SK-N-SH (cell line): ENCODE data around the gene RP9. TPM values are rescaled to one million over a fixed set of nuclear protein-coding genes. Genes with fewer than 3 reads are reported as not detected.

Experiments used
- CTCF ChIA-PET: fragments of 300-600, 350-600 bp; formaldehyde crosslinking; extraction: SDS; loops from one replicate; lab custom pipeline; 2021; lab: Yijun Ruan, JAX
- POLR2A ChIA-PET: fragments of 350-600 bp; sonication (Branson Sonifier 250); formaldehyde crosslinking; extraction: SDS; loops from one replicate; lab custom pipeline; 2020; ENCODE audit warnings: antibody characterized with exemption, inconsistent platforms; lab: Yijun Ruan, JAX
- DNase-seq: peaks from one replicate; pipeline ENCODE4 v3.0.0; 2012
- H2AFZ ChIP-seq: fragments of 200-600 bp; sonication (generic); 2 replicates; pipeline ENCODE4 v1.8.1; 2016; ENCODE audit warnings: antibody characterized with exemption, mild to moderate bottlenecking, low read depth
- H3F3A ChIP-seq: fragments of 200-600 bp; sonication (generic); replicated peaks from 2 replicates; pipeline ENCODE3; 2016; ENCODE audit warnings: antibody characterized with exemption, mild to moderate bottlenecking; ENCODE audit not compliant: insufficient read depth
- H3K27ac ChIP-seq, 2 experiments: fragments of 200-500 bp in 1 of 2; fragments of 200-600 bp in 1 of 2; sonication (Bioruptor generic) in 1 of 2; sonication (generic), shearing (Covaris generic) in 1 of 2; 2 replicates each; pipeline versions ENCODE4 v1.5.1 to v1.6.1; 2014 to 2016; ENCODE audit warnings: low read depth in 2 of 2, inconsistent platforms in 1 of 2, low read length in 1 of 2, mild to moderate bottlenecking in 1 of 2, mixed read lengths in 1 of 2
- H3K27me3 ChIP-seq: fragments of 200-600 bp; sonication (generic), shearing (Covaris generic); 2 replicates; pipeline ENCODE4 v1.6.1; 2016; ENCODE audit warnings: mixed run types; ENCODE audit not compliant: insufficient read depth
- H3K36me3 ChIP-seq, 2 experiments: fragments of 200-500 bp in 1 of 2; fragments of 200-600 bp in 1 of 2; sonication (Bioruptor generic) in 1 of 2; sonication (generic) in 1 of 2; replicated peaks in 1 of 2; 2 replicates each; pipeline versions ENCODE3 to v1.5.1; 2014 to 2016; ENCODE audit warnings: low read length in 1 of 2, mild to moderate bottlenecking in 1 of 2; ENCODE audit not compliant: insufficient read depth in 2 of 2, control insufficient read depth in 1 of 2
- H3K4me1 ChIP-seq, 2 experiments: fragments of 200-500 bp in 1 of 2; fragments of 200-600 bp in 1 of 2; sonication (Bioruptor generic) in 1 of 2; sonication (generic), shearing (Covaris generic) in 1 of 2; 2 replicates each; pipeline versions ENCODE4 v1.5.1 to v1.6.1; 2014 to 2016; ENCODE audit warnings: low read depth in 1 of 2, low read length in 1 of 2, mixed run types in 1 of 2; ENCODE audit not compliant: insufficient read depth in 2 of 2, control insufficient read depth in 1 of 2
- H3K4me2 ChIP-seq: fragments of 200-600 bp; sonication (generic), shearing (Covaris generic); 2 replicates; pipeline ENCODE4 v1.6.1; 2017; ENCODE audit warnings: mixed run types
- H3K4me3 ChIP-seq, 2 experiments: fragments of 200-500 bp in 1 of 2; fragments of 200-600 bp in 1 of 2; sonication (Bioruptor generic) in 1 of 2; sonication (generic), shearing (Covaris generic) in 1 of 2; 2 replicates each; pipeline versions ENCODE4 v1.5.1 to v1.8.1; 2014 to 2016; ENCODE audit warnings: low read depth in 2 of 2, inconsistent platforms in 1 of 2, low read length in 1 of 2, mild to moderate bottlenecking in 1 of 2, mixed read lengths in 1 of 2, moderate library complexity in 1 of 2
- H3K79me2 ChIP-seq: fragments of 200-600 bp; sonication (generic); 2 replicates; pipeline ENCODE4 v1.8.1; 2017; ENCODE audit warnings: mild to moderate bottlenecking; ENCODE audit not compliant: insufficient read depth
- H3K9ac ChIP-seq: fragments of 200-600 bp; sonication (generic); 2 replicates; pipeline ENCODE4 v1.6.1; 2017; ENCODE audit warnings: mixed run types
- H3K9me2 ChIP-seq: fragments of 200-600 bp; sonication (generic); 2 replicates; pipeline ENCODE4 v1.6.1; 2017; ENCODE audit warnings: mixed run types
- H3K9me3 ChIP-seq: fragments of 200-600 bp; sonication (generic); 2 replicates; pipeline ENCODE4 v1.6.1; 2017; ENCODE audit warnings: mixed run types, mild to moderate bottlenecking, moderate library complexity
- H4K20me1 ChIP-seq: fragments of 200-600 bp; sonication (generic); 2 replicates; pipeline ENCODE4 v1.6.1; 2017; ENCODE audit warnings: mild to moderate bottlenecking, mixed run types; ENCODE audit not compliant: insufficient read depth
- CTCF ChIP-seq: fragments of 200-600 bp; sonication (generic); IDR thresholded peaks from 2 replicates; pipeline ENCODE4 v1.6.1; 2017; ENCODE audit warnings: antibody characterized with exemption, mild to moderate bottlenecking, moderate library complexity
- EZH2phosphoT487 ChIP-seq: fragments of 200-600 bp; sonication (generic); IDR thresholded peaks from 2 replicates; pipeline ENCODE4 v1.6.1; 2017; ENCODE audit warnings: low read depth, mixed run types, mild to moderate bottlenecking, antibody characterized with exemption, moderate library complexity, borderline replicate concordance
- FOSL2 ChIP-seq: IDR thresholded peaks from 2 replicates; pipeline ENCODE4 v1.4.0; 2012; ENCODE audit warnings: low read depth, mild to moderate bottlenecking, moderate library complexity, borderline replicate concordance
- FOXJ3 ChIP-seq: sonication (generic); formaldehyde crosslinking; IDR thresholded peaks from 2 replicates; pipeline ENCODE4 v1.5.1; 2020; ENCODE audit warnings: mild to moderate bottlenecking, missing genetic modification reagents
- FOXM1 ChIP-seq: IDR thresholded peaks from 2 replicates; pipeline ENCODE4 v1.4.0; 2012; ENCODE audit warnings: low read depth, mild to moderate bottlenecking
- GATA2 ChIP-seq: sonication (generic); formaldehyde crosslinking; IDR thresholded peaks from 2 replicates; pipeline ENCODE4 v1.5.0; 2020; ENCODE audit warnings: mild to moderate bottlenecking, missing genetic modification reagents
- MAX ChIP-seq: IDR thresholded peaks from 2 replicates; pipeline ENCODE4 v1.4.0; 2012; ENCODE audit warnings: low read depth
- MEF2A ChIP-seq: IDR thresholded peaks from 2 replicates; pipeline ENCODE4 v1.4.0; 2012; ENCODE audit warnings: low read depth, borderline replicate concordance
- MXI1 ChIP-seq: IDR thresholded peaks from 2 replicates; pipeline ENCODE4 v1.6.1; 2012; ENCODE audit warnings: mild to moderate bottlenecking, low read depth, low read length, improper control_type of control experiment
- NRF1 ChIP-seq: IDR thresholded peaks from 2 replicates; pipeline ENCODE4 v1.6.1; 2012; ENCODE audit warnings: low read depth, mild to moderate bottlenecking, low read length
- PBX3 ChIP-seq: IDR thresholded peaks from 2 replicates; pipeline ENCODE4; 2012
- RAD21 ChIP-seq: IDR thresholded peaks from 2 replicates; pipeline ENCODE4 v1.6.1; 2012; ENCODE audit warnings: mild to moderate bottlenecking, low read length
- RCOR1 ChIP-seq: fragments of 150-350 bp; IDR thresholded peaks from 2 replicates; pipeline ENCODE4 v1.6.1; 2017; ENCODE audit warnings: antibody characterized with exemption, low read length
- RXRA ChIP-seq: IDR thresholded peaks from 2 replicates; pipeline ENCODE4 v1.4.0; 2012; ENCODE audit warnings: low read depth, mild to moderate bottlenecking, borderline replicate concordance
- SMC3 ChIP-seq: IDR thresholded peaks from 2 replicates; pipeline ENCODE4 v1.6.1; 2012; ENCODE audit warnings: low read depth, low read length, improper control_type of control experiment
- TCF12 ChIP-seq: IDR thresholded peaks from 2 replicates; pipeline ENCODE4 v1.4.0; 2012
- TEAD4 ChIP-seq: IDR thresholded peaks from 2 replicates; pipeline ENCODE4 v1.4.0; 2012; ENCODE audit warnings: mild to moderate bottlenecking, borderline replicate concordance; ENCODE audit not compliant: insufficient read depth
- USF2 ChIP-seq: fragments of 150-350 bp; IDR thresholded peaks from 2 replicates; pipeline ENCODE4 v1.6.1; 2017; ENCODE audit warnings: antibody characterized with exemption, low read length, low read depth, borderline replicate concordance
- WGBS: methylation state at CpG from one replicate; pipeline ENCODE4 v1.1.6; 2017; ENCODE audit warnings: low lambda C conversion rate; 5-methylcytosine and 5-hydroxymethylcytosine counted together
- polyA plus RNA-seq, 3 experiments: library from polyadenylated mRNA; depleted of rRNA; stranded (reverse); fragments of >200 nt; gene quantifications; 2 replicates each; pipeline ENCODE4 v1.2.3, GENCODE V29; 2012
- TF ChIP-seq, protein P1 (sequence below): IDR thresholded peaks from 2 replicates; pipeline ENCODE4 v1.6.1; 2012; ENCODE audit warnings: mild to moderate bottlenecking, low read depth, low read length, moderate library complexity
- TF ChIP-seq, protein P2 (sequence below): fragments of 150-350 bp; IDR thresholded peaks from 2 replicates; pipeline ENCODE4 v1.6.1; 2016; ENCODE audit warnings: mild to moderate bottlenecking, low read depth, low read length

The RP9 gene
- polyA plus RNA-seq, 1 of the 3 experiments (the other 2 are of a cell fraction): 31.6 TPM

DNA sequence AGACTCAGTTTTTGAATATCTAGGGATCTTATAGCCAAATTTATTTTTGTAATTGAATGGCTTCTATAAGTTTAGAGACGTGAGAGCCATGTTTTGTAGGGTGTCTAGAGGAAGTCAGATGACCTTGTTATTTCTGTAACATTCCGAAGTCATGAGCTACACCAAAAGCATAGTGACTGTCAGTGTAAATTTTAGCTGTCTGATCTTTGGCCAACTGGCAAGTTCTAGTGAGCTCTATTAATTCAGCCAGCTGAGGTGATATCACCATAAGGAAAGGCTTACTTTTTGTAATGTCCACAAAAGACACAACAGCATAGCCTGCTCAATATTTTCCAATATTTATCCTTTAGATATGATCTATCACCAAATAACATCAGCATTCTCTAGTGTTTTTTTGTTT is 36.7 kb downstream of the RP9 start (continued):
- TF ChIP-seq FOXM1 (no peak), TEAD4 (no peak), RCOR1 (no peak), RXRA (no peak)
- TF ChIP-seq, protein P1, sequence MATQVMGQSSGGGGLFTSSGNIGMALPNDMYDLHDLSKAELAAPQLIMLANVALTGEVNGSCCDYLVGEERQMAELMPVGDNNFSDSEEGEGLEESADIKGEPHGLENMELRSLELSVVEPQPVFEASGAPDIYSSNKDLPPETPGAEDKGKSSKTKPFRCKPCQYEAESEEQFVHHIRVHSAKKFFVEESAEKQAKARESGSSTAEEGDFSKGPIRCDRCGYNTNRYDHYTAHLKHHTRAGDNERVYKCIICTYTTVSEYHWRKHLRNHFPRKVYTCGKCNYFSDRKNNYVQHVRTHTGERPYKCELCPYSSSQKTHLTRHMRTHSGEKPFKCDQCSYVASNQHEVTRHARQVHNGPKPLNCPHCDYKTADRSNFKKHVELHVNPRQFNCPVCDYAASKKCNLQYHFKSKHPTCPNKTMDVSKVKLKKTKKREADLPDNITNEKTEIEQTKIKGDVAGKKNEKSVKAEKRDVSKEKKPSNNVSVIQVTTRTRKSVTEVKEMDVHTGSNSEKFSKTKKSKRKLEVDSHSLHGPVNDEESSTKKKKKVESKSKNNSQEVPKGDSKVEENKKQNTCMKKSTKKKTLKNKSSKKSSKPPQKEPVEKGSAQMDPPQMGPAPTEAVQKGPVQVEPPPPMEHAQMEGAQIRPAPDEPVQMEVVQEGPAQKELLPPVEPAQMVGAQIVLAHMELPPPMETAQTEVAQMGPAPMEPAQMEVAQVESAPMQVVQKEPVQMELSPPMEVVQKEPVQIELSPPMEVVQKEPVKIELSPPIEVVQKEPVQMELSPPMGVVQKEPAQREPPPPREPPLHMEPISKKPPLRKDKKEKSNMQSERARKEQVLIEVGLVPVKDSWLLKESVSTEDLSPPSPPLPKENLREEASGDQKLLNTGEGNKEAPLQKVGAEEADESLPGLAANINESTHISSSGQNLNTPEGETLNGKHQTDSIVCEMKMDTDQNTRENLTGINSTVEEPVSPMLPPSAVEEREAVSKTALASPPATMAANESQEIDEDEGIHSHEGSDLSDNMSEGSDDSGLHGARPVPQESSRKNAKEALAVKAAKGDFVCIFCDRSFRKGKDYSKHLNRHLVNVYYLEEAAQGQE: no peak

- Histone ChIP-seq H3K4me3 (no peak overlapping the region), H3K27me3 (no peaks in the 10 kb centered on the region), H3K36me3 (no peaks in the 10 kb centered on the region), H3K4me2 (no peak overlapping the region), H3K9ac (no peak overlapping the region), H3F3A (peaks cover 10% of the 10 kb centered on the region), H3K9me2 (no peaks in the 10 kb centered on the region), H3K79me2 (no peaks in the 10 kb centered on the region), H3K9me3 (peaks cover 17% of the 10 kb centered on the region; the same call in 1 of the 2 replicates), H3K4me1 (no peaks in the 10 kb centered on the region), H4K20me1 (no peaks in the 10 kb centered on the region), H2AFZ (no peak overlapping the region), H3K27ac (no peak overlapping the region)
- CTCF ChIA-PET: no interaction called here
- 28% methylated on average over 6 of the region's 6 CpGs for WGBS
- DNase-seq: no peak
- POLR2A ChIA-PET: no interaction called here
- TF ChIP-seq NRF1 (no peak), RXRA (no peak), RCOR1 (no peak), GATA2 (no peak), MXI1 (no peak), EZH2phosphoT487 (no peak), PBX3 (no peak), TCF12 (no peak), MEF2A (no peak), MAX (no peak), SMC3 (no peak), FOXJ3 (no peak), FOSL2 (no peak), CTCF (no peak), RAD21 (no peak), USF2 (no peak)
- TF ChIP-seq, protein P2, sequence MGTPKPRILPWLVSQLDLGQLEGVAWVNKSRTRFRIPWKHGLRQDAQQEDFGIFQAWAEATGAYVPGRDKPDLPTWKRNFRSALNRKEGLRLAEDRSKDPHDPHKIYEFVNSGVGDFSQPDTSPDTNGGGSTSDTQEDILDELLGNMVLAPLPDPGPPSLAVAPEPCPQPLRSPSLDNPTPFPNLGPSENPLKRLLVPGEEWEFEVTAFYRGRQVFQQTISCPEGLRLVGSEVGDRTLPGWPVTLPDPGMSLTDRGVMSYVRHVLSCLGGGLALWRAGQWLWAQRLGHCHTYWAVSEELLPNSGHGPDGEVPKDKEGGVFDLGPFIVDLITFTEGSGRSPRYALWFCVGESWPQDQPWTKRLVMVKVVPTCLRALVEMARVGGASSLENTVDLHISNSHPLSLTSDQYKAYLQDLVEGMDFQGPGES: no peak
Observed at GRCh38 chr7:33070831-33071230, 38.4 kb downstream of the RP9 start.
